Lung (tissue), 12 donors: ENCODE measurements around the gene PRMT7. TPM values are rescaled to one million over a fixed set of nuclear protein-coding genes. Genes with fewer than 3 reads are reported as not detected.
A peak's percentile ranks its signal among the peaks of the same experiment; 100 is the strongest.

Experiments used
- ATAC-seq: fragments of 200-7000 bp; cut with Tn5 transposase; one replicate; pipeline ENCODE4 v1.9.1; 2020; ENCODE audit warnings: moderate number of reproducible peaks; ENCODE audit not compliant: insufficient read depth, low FRiP score
- DNase-seq, 3 donors: peaks; one replicate each; pipeline ENCODE4 v3.0.0-alpha.2; 2013 to 2017
- H3K27ac ChIP-seq, 2 donors: one replicate each; pipeline ENCODE4 v1.5.1; 2013; ENCODE audit warnings: mild to moderate bottlenecking in 2 of 2, moderate library complexity in 2 of 2, control low read depth in 1 of 2, inconsistent platforms in 1 of 2, low read depth in 1 of 2, low read length in 1 of 2
- H3K27me3 ChIP-seq, 3 donors: one replicate each; pipeline ENCODE4 v1.5.1; 2013; ENCODE audit warnings: low read length in 2 of 3; ENCODE audit not compliant: control insufficient read depth in 3 of 3, insufficient read depth in 3 of 3
- H3K36me3 ChIP-seq, 4 donors: one replicate each; pipeline ENCODE4 v1.5.1; 2013; ENCODE audit warnings: low read length in 4 of 4, mild to moderate bottlenecking in 1 of 4, moderate library complexity in 1 of 4; ENCODE audit not compliant: control insufficient read depth in 4 of 4, insufficient read depth in 4 of 4
- H3K4me1 ChIP-seq, 5 donors: one replicate each; pipeline ENCODE4 v1.5.1; 2013; ENCODE audit warnings: low read length in 5 of 5, mild to moderate bottlenecking in 2 of 5, moderate library complexity in 1 of 5; ENCODE audit not compliant: control insufficient read depth in 5 of 5, insufficient read depth in 5 of 5
- H3K4me3 ChIP-seq: one replicate; pipeline ENCODE4 v1.5.1; 2013; ENCODE audit warnings: mild to moderate bottlenecking, control low read depth, moderate library complexity
- H3K9ac ChIP-seq, 2 donors: one replicate each; pipeline ENCODE4 v1.5.1; 2013; ENCODE audit warnings: low read length in 2 of 2, control low read depth in 1 of 2; ENCODE audit not compliant: insufficient read depth in 1 of 2
- H3K9me3 ChIP-seq, 4 donors: one replicate each; pipeline ENCODE4 v1.5.1; 2013; ENCODE audit warnings: low read length in 3 of 4, mild to moderate bottlenecking in 1 of 4, moderate library complexity in 1 of 4; ENCODE audit not compliant: control insufficient read depth in 4 of 4, insufficient read depth in 3 of 4
- WGBS, 2 donors: extraction: QIAGEN DNeasy Blood & Tissue Kit; methylation state at CpG; one replicate each; pipeline ENCODE4 v1.1.7; 2013; 5-methylcytosine and 5-hydroxymethylcytosine counted together
- polyA plus RNA-seq, 2 donors: library from polyadenylated mRNA; stranded (reverse); fragments of 200-250 nt; gene quantifications; one replicate each; pipeline ENCODE4 v1.2.1, GENCODE V29; 2013
- total RNA-seq, 2 donors: library from RNA; depleted of rRNA in 1 of 2; stranded (reverse); fragments of >200 nt in 1 of 2; gene quantifications; one replicate each; pipeline ENCODE4 v1.2.1, GENCODE V29; 2014 to 2021
- TF ChIP-seq, protein P1 (sequence below): IDR thresholded peaks from 2 replicates; pipeline ENCODE4 v1.5.1; 2012; ENCODE audit warnings: mild to moderate bottlenecking; ENCODE audit errors: control extremely low read depth, extremely low read depth
- donor health status: control.
- donor health status: control.
- donor health status: Bipolar disorder and iron deficiency.
- donor health status: healthy.
- donor health status: DM: yes; HTN: yes; CAD: no.

The PRMT7 gene
- total and polyA plus RNA-seq, 4 donors = 20.3 to 55.5 (median 38.4) TPM

DNA sequence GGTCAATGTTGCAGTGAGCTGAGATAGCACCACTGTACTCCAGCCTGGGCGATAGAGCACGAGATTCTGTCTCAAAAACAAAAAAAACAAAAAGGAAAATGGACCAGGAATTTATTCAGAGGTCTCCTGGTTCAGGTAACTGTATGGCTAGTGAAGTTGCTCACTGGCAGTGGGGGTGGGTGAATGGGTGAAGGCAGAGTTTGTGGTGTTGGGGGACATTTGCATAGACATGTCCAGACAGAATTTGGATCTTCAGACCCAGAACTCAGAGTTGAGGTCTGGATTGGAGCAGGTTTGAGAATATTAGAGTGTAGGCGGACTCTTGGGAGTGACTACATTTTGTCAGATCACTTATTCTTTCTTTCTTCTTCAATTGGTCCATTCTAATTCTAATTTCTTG lies 82.5 kb downstream of the PRMT7 start:
- TF ChIP-seq, protein P1, sequence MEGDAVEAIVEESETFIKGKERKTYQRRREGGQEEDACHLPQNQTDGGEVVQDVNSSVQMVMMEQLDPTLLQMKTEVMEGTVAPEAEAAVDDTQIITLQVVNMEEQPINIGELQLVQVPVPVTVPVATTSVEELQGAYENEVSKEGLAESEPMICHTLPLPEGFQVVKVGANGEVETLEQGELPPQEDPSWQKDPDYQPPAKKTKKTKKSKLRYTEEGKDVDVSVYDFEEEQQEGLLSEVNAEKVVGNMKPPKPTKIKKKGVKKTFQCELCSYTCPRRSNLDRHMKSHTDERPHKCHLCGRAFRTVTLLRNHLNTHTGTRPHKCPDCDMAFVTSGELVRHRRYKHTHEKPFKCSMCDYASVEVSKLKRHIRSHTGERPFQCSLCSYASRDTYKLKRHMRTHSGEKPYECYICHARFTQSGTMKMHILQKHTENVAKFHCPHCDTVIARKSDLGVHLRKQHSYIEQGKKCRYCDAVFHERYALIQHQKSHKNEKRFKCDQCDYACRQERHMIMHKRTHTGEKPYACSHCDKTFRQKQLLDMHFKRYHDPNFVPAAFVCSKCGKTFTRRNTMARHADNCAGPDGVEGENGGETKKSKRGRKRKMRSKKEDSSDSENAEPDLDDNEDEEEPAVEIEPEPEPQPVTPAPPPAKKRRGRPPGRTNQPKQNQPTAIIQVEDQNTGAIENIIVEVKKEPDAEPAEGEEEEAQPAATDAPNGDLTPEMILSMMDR = no peak
- DNase-seq (no peak), ATAC-seq (no peak)
- H3K27ac ChIP-seq = no peak overlapping the region
- WGBS, 2 donors = 90 to 92% methylated on average over 3 of the region's 3 CpGs
- H3K4me3 ChIP-seq = no peak overlapping the region
- H3K27me3 ChIP-seq = no peaks in the 10 kb centered on the region
- H3K4me1 ChIP-seq = no peaks in the 10 kb centered on the region
- no peaks in the 10 kb centered on the region for H3K9me3 ChIP-seq
- no peaks in the 10 kb centered on the region for H3K36me3 ChIP-seq
- H3K9ac ChIP-seq = no peak overlapping the region

DNA sequence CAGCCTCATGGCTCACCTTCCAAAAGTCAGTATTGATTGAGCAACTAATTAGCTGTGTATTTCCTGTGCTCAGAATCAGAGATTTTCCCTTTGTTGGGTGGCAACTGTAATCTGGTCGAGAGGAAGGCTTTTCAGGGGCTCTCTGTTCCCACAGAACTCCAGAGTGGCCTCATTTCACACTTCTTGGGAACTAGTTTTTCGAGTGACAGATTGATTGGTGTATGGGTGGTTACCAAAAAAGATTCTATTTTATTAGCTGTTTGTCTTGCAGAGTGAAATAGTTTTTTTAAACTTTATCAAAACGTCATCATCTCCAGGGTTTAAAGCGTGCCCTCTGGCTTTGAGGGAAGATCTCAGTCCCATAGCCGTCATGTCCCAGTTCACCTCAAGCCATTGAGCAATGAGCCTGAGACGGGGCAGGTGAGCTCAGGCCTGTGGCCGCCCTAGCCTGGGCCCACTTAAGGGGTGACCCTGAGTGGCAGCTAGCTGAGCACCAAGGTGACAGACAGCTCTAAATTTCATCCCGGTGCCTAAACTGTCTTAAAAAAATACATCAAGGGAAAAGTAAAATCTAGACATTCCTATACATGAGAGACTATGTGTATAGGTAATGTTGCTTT lies 84.5 kb downstream of the PRMT7 start:
- H3K4me1 ChIP-seq = no peaks in the 10 kb centered on the region
- TF ChIP-seq, protein P1 = no peak
- 83 to 84% methylated on average over 8 of the region's 8 CpGs for WGBS, 2 donors

DNA sequence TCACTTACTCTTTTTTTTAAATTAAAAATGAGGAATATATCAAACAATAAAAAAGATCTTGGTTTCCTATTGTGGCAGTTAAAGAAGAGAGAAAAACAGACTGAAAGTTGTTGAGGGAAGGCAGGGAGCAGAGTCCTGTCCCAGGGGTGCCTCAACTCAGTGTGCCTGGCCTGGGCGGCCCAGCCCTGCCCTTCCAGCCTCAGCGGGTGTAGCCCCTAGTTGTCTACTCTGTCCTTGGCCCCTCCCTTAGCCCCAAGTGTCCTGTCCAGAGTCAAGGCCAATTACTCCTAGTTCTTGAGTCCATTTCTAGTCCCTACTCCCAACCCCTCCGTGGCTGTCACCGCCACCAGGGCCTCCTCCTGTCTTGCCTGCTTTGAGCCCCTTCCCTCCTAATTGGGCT lies 85.0 kb downstream of the PRMT7 start:
- no peak for DNase-seq
- Histone ChIP-seq H3K9ac (no peak overlapping the region), H3K36me3 (no peaks in the 10 kb centered on the region), H3K4me1 (no peaks in the 10 kb centered on the region), H3K27ac (no peak overlapping the region), H3K4me3 (no peak overlapping the region), H3K27me3 (no peaks in the 10 kb centered on the region), H3K9me3 (no peaks in the 10 kb centered on the region)
- TF ChIP-seq, protein P1 = no peak
- WGBS, 2 donors = 84 to 85% methylated on average over 4 of the region's 4 CpGs
- ATAC-seq = no peak

More for the DNA sequence above, 84.5 kb downstream of the PRMT7 start:
- no peak for DNase-seq
- Histone ChIP-seq H3K9ac (no peak overlapping the region), H3K9me3 (no peaks in the 10 kb centered on the region), H3K27ac (no peak overlapping the region), H3K36me3 (no peaks in the 10 kb centered on the region), H3K27me3 (no peaks in the 10 kb centered on the region), H3K4me3 (no peak overlapping the region)
- no peak for ATAC-seq

DNA sequence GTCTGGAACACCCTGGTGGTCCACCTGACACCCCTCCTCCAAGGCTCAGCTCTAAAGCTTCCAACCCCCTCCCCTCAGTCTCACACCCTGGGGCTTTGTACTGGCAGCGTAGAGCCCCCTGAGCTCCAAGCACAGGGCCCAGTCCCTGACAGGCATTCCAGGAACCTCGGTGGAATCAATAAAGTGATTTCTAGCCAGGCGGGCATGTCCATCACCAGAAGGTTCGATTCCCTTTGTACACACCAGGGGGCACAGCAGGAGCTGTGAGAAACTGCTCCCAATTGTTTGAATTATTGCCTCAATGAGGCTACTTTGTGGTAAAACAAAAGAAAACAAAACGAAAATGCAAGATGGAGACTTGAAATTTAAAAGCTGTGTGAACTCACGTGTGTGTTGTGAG lies 85.7 kb downstream of the PRMT7 start:
- ATAC-seq (peak; percentile 60), DNase-seq (peak in 2 of 3 donors; percentile 38 to 42)
- Histone ChIP-seq H3K4me1 (no peaks in the 10 kb centered on the region), H3K9me3 (no peaks in the 10 kb centered on the region), H3K36me3 (no peaks in the 10 kb centered on the region), H3K9ac (no peak overlapping the region), H3K27me3 (no peaks in the 10 kb centered on the region), H3K27ac (no peak overlapping the region), H3K4me3 (no peak overlapping the region)
- WGBS, 2 donors = 26 to 34% methylated on average over 6 of the region's 6 CpGs
- TF ChIP-seq, protein P1 = peak; percentile 70
